HUES64 (cell line): ENCODE measurements around the gene TXNRD3.

Experiments
- H3K27ac ChIP-seq: 2 replicates; pipeline ENCODE4 v1.7.0; 2013; ENCODE audit warnings: low read depth, low read length, inconsistent platforms
- H3K27me3 ChIP-seq: 2 replicates; pipeline ENCODE4 v1.6.1; 2013; ENCODE audit warnings: mild to moderate bottlenecking, low read length; ENCODE audit not compliant: insufficient read depth
- H3K36me3 ChIP-seq: 2 replicates; pipeline ENCODE4 v1.6.1; 2013; ENCODE audit warnings: mild to moderate bottlenecking, low read length; ENCODE audit not compliant: insufficient read depth
- H3K4me1 ChIP-seq: 2 replicates; pipeline ENCODE4 v1.6.1; 2013; ENCODE audit warnings: mild to moderate bottlenecking, low read length, moderate library complexity; ENCODE audit not compliant: insufficient read depth
- H3K4me3 ChIP-seq: 2 replicates; pipeline ENCODE4 v1.5.1; 2013; ENCODE audit warnings: mild to moderate bottlenecking, low read length, moderate library complexity
- H3K9ac ChIP-seq: 2 replicates; pipeline ENCODE4 v1.6.1; 2013; ENCODE audit warnings: mild to moderate bottlenecking, low read depth, low read length
- H3K9me3 ChIP-seq: 2 replicates; pipeline ENCODE4 v1.6.1; 2013; ENCODE audit warnings: low read depth, low read length; ENCODE audit not compliant: insufficient read depth
- WGBS: fragments of 150-250, 120-280 bp; methylation state at CpG from one replicate; pipeline ENCODE4 v1.1.7; 2013; ENCODE audit warnings: missing lambda C conversion rate; 5-methylcytosine and 5-hydroxymethylcytosine counted together

The TXNRD3 gene

GRCh38 chr3:126580746-126581145 lies 74.2 kb downstream of the TXNRD3 start:
- Histone ChIP-seq H3K4me1 (no peaks in the 10 kb centered on the region), H3K4me3 (no peak overlapping the region), H3K36me3 (no peaks in the 10 kb centered on the region), H3K9ac (no peak overlapping the region), H3K27me3 (no peaks in the 10 kb centered on the region), H3K27ac (no peak overlapping the region), H3K9me3 (no peaks in the 10 kb centered on the region)
- WGBS, result 85% methylated on average over 4 of the region's 5 CpGs

GRCh38 chr3:126578702-126579101 lies 76.2 kb downstream of the TXNRD3 start:
- Histone ChIP-seq H3K9ac (no peak overlapping the region), H3K27me3 (no peaks in the 10 kb centered on the region), H3K27ac (no peak overlapping the region), H3K4me3 (no peak overlapping the region), H3K9me3 (no peaks in the 10 kb centered on the region), H3K4me1 (no peaks in the 10 kb centered on the region), H3K36me3 (no peaks in the 10 kb centered on the region)
- WGBS, result 93% methylated on average over 7 of the region's 7 CpGs

- Histone ChIP-seq H3K4me1 (no peaks in the 10 kb centered on the region), H3K9me3 (no peaks in the 10 kb centered on the region), H3K36me3 (no peaks in the 10 kb centered on the region), H3K27ac (no peak overlapping the region), H3K4me3 (no peak overlapping the region), H3K27me3 (no peaks in the 10 kb centered on the region), H3K9ac (no peak overlapping the region)
- 87% methylated on average over 2 of the region's 2 CpGs for WGBS
Observed at GRCh38 chr3:126577261-126577660, 77.7 kb downstream of the TXNRD3 start.

- Histone ChIP-seq H3K4me3 (no peak overlapping the region), H3K4me1 (no peaks in the 10 kb centered on the region), H3K27me3 (no peaks in the 10 kb centered on the region), H3K9me3 (no peaks in the 10 kb centered on the region), H3K27ac (no peak overlapping the region), H3K9ac (no peak overlapping the region), H3K36me3 (no peaks in the 10 kb centered on the region)
- 93% methylated on average over 15 of the region's 15 CpGs for WGBS
Observed at GRCh38 chr3:126573492-126574117, 81.3 kb downstream of the TXNRD3 start.

- no peaks in the 10 kb centered on the region for H3K36me3 ChIP-seq
Observed at GRCh38 chr3:126571078-126571477, 83.8 kb downstream of the TXNRD3 start.

GRCh38 chr3:126570103-126570541 lies 84.8 kb downstream of the TXNRD3 start:
- 92% methylated on average over 6 of the region's 6 CpGs for WGBS
- no peak overlapping the region for H3K4me3 ChIP-seq
- H3K36me3 ChIP-seq, result no peaks in the 10 kb centered on the region
- H3K9ac ChIP-seq, result no peak overlapping the region
- H3K4me1 ChIP-seq, result no peaks in the 10 kb centered on the region
- H3K27me3 ChIP-seq, result no peaks in the 10 kb centered on the region
- no peak overlapping the region for H3K27ac ChIP-seq
- no peaks in the 10 kb centered on the region for H3K9me3 ChIP-seq

More at GRCh38 chr3:126571078-126571477, 83.8 kb downstream of the TXNRD3 start:
- no peaks in the 10 kb centered on the region for H3K4me1 ChIP-seq
- H3K27me3 ChIP-seq, result no peaks in the 10 kb centered on the region
- no peak overlapping the region for H3K27ac ChIP-seq
- H3K9ac ChIP-seq, result no peak overlapping the region
- H3K9me3 ChIP-seq, result no peaks in the 10 kb centered on the region
- whole genome bisulfite sequencing, result 93% methylated on average over 7 of the region's 7 CpGs
- H3K4me3 ChIP-seq, result no peak overlapping the region

- no peaks in the 10 kb centered on the region for H3K9me3 ChIP-seq
- no peak overlapping the region for H3K27ac ChIP-seq
- no peaks in the 10 kb centered on the region for H3K36me3 ChIP-seq
- WGBS, result 89% methylated on average over 9 of the region's 9 CpGs
- no peak overlapping the region for H3K9ac ChIP-seq
- H3K27me3 ChIP-seq, result no peaks in the 10 kb centered on the region
- H3K4me3 ChIP-seq, result no peak overlapping the region
- no peaks in the 10 kb centered on the region for H3K4me1 ChIP-seq
Observed at GRCh38 chr3:126569390-126569975, 85.4 kb downstream of the TXNRD3 start.

- no peak overlapping the region for H3K27ac ChIP-seq
- H3K36me3 ChIP-seq, result no peaks in the 10 kb centered on the region
- no peak overlapping the region for H3K9ac ChIP-seq
- no peaks in the 10 kb centered on the region for H3K4me1 ChIP-seq
- H3K27me3 ChIP-seq, result no peaks in the 10 kb centered on the region
- 78% methylated on average over 3 of the region's 3 CpGs for WGBS
- no peak overlapping the region for H3K4me3 ChIP-seq
- H3K9me3 ChIP-seq, result no peaks in the 10 kb centered on the region
Observed at GRCh38 chr3:126568776-126569342, 86.1 kb downstream of the TXNRD3 start.

- Histone ChIP-seq H3K36me3 (no peaks in the 10 kb centered on the region), H3K27me3 (no peaks in the 10 kb centered on the region), H3K27ac (no peak overlapping the region), H3K9ac (no peak overlapping the region), H3K4me1 (no peaks in the 10 kb centered on the region), H3K9me3 (no peaks in the 10 kb centered on the region), H3K4me3 (no peak overlapping the region)
- 76% methylated on average over 10 of the region's 10 CpGs for WGBS
Observed at GRCh38 chr3:126567696-126568438, 87.1 kb downstream of the TXNRD3 start.

GRCh38 chr3:126562737-126563276 lies 92.1 kb downstream of the TXNRD3 start:
- Histone ChIP-seq H3K27ac (no peak overlapping the region), H3K4me1 (no peaks in the 10 kb centered on the region), H3K9ac (no peak overlapping the region), H3K9me3 (no peaks in the 10 kb centered on the region), H3K27me3 (no peaks in the 10 kb centered on the region), H3K4me3 (no peak overlapping the region), H3K36me3 (no peaks in the 10 kb centered on the region)
- WGBS, result 90% methylated on average over 1 of the region's 2 CpGs
